Measurements from ENCODE around the gene SCN2B. TPM values are rescaled to one million over a fixed set of nuclear protein-coding genes. Genes with fewer than 3 reads are reported as not detected.

The SCN2B gene
- polyA plus RNA-seq, 1 of the 3 experiments (the other 2 are of a cell fraction) = 0.05 TPM

- Histone ChIP-seq H3K27ac (ENCODE audit: low read depth in 2 of 2, low read length in 1 of 2) (no peak overlapping the region), H3K36me3 (replicated peaks in 1 of 2; ENCODE audit: control insufficient read depth in 1 of 2, insufficient read depth in 2 of 2, low read length in 1 of 2) (no peaks in the 10 kb centered on the region), H3K4me2 (no peak overlapping the region), H3K27me3 (ENCODE audit: insufficient read depth) (peaks cover 62% of the 10 kb centered on the region), H3K9me3 (no peaks in the 10 kb centered on the region), H3K79me2 (ENCODE audit: insufficient read depth) (no peaks in the 10 kb centered on the region), H4K20me1 (ENCODE audit: insufficient read depth) (no peaks in the 10 kb centered on the region), H3K4me1 (ENCODE audit: control insufficient read depth in 1 of 2, insufficient read depth in 2 of 2, low read depth in 1 of 2, low read length in 1 of 2) (no peaks in the 10 kb centered on the region), H3K4me3 (ENCODE audit: low read depth in 2 of 2, low read length in 1 of 2) (0 out of 4 replicates have a peak overlapping the region, but pooled peaks of 1 of the 2 experiments have one; percentile 3), H3K9me2 (no peaks in the 10 kb centered on the region), H3K9ac (no peak overlapping the region), H2AFZ (ENCODE audit: low read depth) (no peak overlapping the region), H3F3A (replicated peaks; ENCODE audit: insufficient read depth) (no peaks in the 10 kb centered on the region)
- WGBS (ENCODE audit: low lambda C conversion rate) = 9% methylated on average over 6 of the region's 6 CpGs
- ChIA-PET CTCF (interaction anchor here (1.6 to 3.6 kb wide), 2 partner anchors 12 to 40 kb away, joined by 4 to 18 read pairs; no protein-coding TSS in a partner anchor), POLR2A (interaction anchor here (0.7 kb wide), 1 partner anchor 8 kb away, joined by 3 read pairs; no protein-coding TSS in a partner anchor)
- DNase-seq = no peak
- TF ChIP-seq TAF1 (IDR thresholded peaks at IDR 0.05; ENCODE audit: borderline replicate concordance, low read depth, low read length) (no peak), GATA2 (CRISPR knock-in tag; IDR thresholded peaks at IDR 0.05) (no peak), TEAD4 (IDR thresholded peaks at IDR 0.05; ENCODE audit: borderline replicate concordance, insufficient read depth) (no peak), CHD2 (IDR thresholded peaks at IDR 0.05; ENCODE audit: low read length, partially characterized antibody) (no peak), SMC3 (IDR thresholded peaks at IDR 0.05; ENCODE audit: low read depth, low read length) (no peak)
- TF ChIP-seq, protein P1, sequence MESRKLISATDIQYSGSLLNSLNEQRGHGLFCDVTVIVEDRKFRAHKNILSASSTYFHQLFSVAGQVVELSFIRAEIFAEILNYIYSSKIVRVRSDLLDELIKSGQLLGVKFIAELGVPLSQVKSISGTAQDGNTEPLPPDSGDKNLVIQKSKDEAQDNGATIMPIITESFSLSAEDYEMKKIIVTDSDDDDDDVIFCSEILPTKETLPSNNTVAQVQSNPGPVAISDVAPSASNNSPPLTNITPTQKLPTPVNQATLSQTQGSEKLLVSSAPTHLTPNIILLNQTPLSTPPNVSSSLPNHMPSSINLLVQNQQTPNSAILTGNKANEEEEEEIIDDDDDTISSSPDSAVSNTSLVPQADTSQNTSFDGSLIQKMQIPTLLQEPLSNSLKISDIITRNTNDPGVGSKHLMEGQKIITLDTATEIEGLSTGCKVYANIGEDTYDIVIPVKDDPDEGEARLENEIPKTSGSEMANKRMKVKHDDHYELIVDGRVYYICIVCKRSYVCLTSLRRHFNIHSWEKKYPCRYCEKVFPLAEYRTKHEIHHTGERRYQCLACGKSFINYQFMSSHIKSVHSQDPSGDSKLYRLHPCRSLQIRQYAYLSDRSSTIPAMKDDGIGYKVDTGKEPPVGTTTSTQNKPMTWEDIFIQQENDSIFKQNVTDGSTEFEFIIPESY (IDR thresholded peaks at IDR 0.05; ENCODE audit: borderline replicate concordance, low read depth) = no peak
These were observed 34.6 kb upstream of the SCN2B start for GRCh38 chr11:118211006-118211405.

GRCh38 chr11:118210323-118210722 is 33.9 kb upstream of the SCN2B start:
- Histone ChIP-seq H4K20me1 (ENCODE audit: insufficient read depth) (no peaks in the 10 kb centered on the region), H3K9me2 (no peaks in the 10 kb centered on the region), H3F3A (replicated peaks; ENCODE audit: insufficient read depth) (no peaks in the 10 kb centered on the region), H3K27me3 (ENCODE audit: insufficient read depth) (peaks cover 62% of the 10 kb centered on the region), H3K4me1 (ENCODE audit: control insufficient read depth in 1 of 2, insufficient read depth in 2 of 2, low read depth in 1 of 2, low read length in 1 of 2) (no peaks in the 10 kb centered on the region), H2AFZ (ENCODE audit: low read depth) (no peak overlapping the region), H3K36me3 (replicated peaks in 1 of 2; ENCODE audit: control insufficient read depth in 1 of 2, insufficient read depth in 2 of 2, low read length in 1 of 2) (no peaks in the 10 kb centered on the region), H3K4me2 (no peak overlapping the region), H3K27ac (ENCODE audit: low read depth in 2 of 2, low read length in 1 of 2) (no peak overlapping the region), H3K79me2 (ENCODE audit: insufficient read depth) (no peaks in the 10 kb centered on the region), H3K9me3 (no peaks in the 10 kb centered on the region), H3K9ac (no peak overlapping the region), H3K4me3 (ENCODE audit: low read depth in 2 of 2, low read length in 1 of 2) (no peak overlapping the region)
- ChIA-PET POLR2A (no interaction called here), CTCF (interaction anchor here (1.6 to 3.6 kb wide), 2 partner anchors 12 to 39 kb away, joined by 4 to 18 read pairs; no protein-coding TSS in a partner anchor)
- no peak for DNase-seq
- TF ChIP-seq NFIC (IDR thresholded peaks at IDR 0.05; ENCODE audit: borderline replicate concordance) = no peak
- TF ChIP-seq MXI1 (IDR thresholded peaks at IDR 0.05; ENCODE audit: low read depth, low read length) = no peak
- no peak for TF ChIP-seq SIN3A (IDR thresholded peaks at IDR 0.05; ENCODE audit: borderline replicate concordance, low read depth, low read length)
- TF ChIP-seq, protein P2, sequence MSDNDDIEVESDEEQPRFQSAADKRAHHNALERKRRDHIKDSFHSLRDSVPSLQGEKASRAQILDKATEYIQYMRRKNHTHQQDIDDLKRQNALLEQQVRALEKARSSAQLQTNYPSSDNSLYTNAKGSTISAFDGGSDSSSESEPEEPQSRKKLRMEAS (IDR thresholded peaks at IDR 0.05; ENCODE audit: low read depth) = no peak
- TF ChIP-seq TAF1 (IDR thresholded peaks at IDR 0.05; ENCODE audit: borderline replicate concordance, low read depth, low read length) = no peak
- TF ChIP-seq RCOR1 (IDR thresholded peaks at IDR 0.05; ENCODE audit: low read length) = no peak
- no peak for TF ChIP-seq MEF2A (IDR thresholded peaks at IDR 0.05; ENCODE audit: borderline replicate concordance, low read depth)
- TF ChIP-seq RXRA (IDR thresholded peaks at IDR 0.05; ENCODE audit: borderline replicate concordance, low read depth) = no peak
- no peak for TF ChIP-seq CTCF (IDR thresholded peaks at IDR 0.05)
- TF ChIP-seq SMC3 (IDR thresholded peaks at IDR 0.05; ENCODE audit: low read depth, low read length) = no peak
- no peak for TF ChIP-seq CHD2 (IDR thresholded peaks at IDR 0.05; ENCODE audit: low read length, partially characterized antibody)
- TF ChIP-seq, protein P3, sequence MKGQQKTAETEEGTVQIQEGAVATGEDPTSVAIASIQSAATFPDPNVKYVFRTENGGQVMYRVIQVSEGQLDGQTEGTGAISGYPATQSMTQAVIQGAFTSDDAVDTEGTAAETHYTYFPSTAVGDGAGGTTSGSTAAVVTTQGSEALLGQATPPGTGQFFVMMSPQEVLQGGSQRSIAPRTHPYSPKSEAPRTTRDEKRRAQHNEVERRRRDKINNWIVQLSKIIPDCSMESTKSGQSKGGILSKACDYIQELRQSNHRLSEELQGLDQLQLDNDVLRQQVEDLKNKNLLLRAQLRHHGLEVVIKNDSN (IDR thresholded peaks at IDR 0.05; ENCODE audit: borderline replicate concordance, low read depth) = no peak
- TF ChIP-seq, protein P4, sequence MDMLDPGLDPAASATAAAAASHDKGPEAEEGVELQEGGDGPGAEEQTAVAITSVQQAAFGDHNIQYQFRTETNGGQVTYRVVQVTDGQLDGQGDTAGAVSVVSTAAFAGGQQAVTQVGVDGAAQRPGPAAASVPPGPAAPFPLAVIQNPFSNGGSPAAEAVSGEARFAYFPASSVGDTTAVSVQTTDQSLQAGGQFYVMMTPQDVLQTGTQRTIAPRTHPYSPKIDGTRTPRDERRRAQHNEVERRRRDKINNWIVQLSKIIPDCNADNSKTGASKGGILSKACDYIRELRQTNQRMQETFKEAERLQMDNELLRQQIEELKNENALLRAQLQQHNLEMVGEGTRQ (IDR thresholded peaks at IDR 0.05; ENCODE audit: borderline replicate concordance, low read depth, low read length) = no peak
- no peak for TF ChIP-seq TCF12 (IDR thresholded peaks at IDR 0.05)
- TF ChIP-seq EZH2phosphoT487 (IDR thresholded peaks at IDR 0.05; ENCODE audit: borderline replicate concordance, low read depth) = no peak
- WGBS (ENCODE audit: low lambda C conversion rate) = 18% methylated on average over 7 of the region's 7 CpGs

Data from SK-N-SH (cell line).